ENCODE results near the gene PBXIP1.
"Not testable (repeated sequence)": the region's sequence is repeated elsewhere in the genome, so short reads cannot be mapped to it uniquely, and the experiment has no call there.

PBXIP1 gene

GRCh38 chr1:154935749-154936554, 19.9 kb downstream of the PBXIP1 start:
- DNase-seq, result no peak

GRCh38 chr1:154934358-154934948, 21.4 kb downstream of the PBXIP1 start:
- DNase-seq, result no peak

- DNase-seq, result no peak
Observed at GRCh38 chr1:154931940-154932487, 23.9 kb downstream of the PBXIP1 start.

GRCh38 chr1:154926201-154926600, 29.7 kb downstream of the PBXIP1 start:
- no peak for DNase-seq

- DNase-seq, result no peak
Observed at GRCh38 chr1:154925335-154926170, 30.3 kb downstream of the PBXIP1 start.

GRCh38 chr1:154923695-154924094, 32.2 kb downstream of the PBXIP1 start:
- no peak for DNase-seq

GRCh38 chr1:154913273-154913672, 42.6 kb downstream of the PBXIP1 start:
- no peak for DNase-seq

- DNase-seq, result no peak
Observed at GRCh38 chr1:154912755-154913154, 43.1 kb downstream of the PBXIP1 start.

- no peak for DNase-seq
Observed at GRCh38 chr1:154911691-154912550, 44.0 kb downstream of the PBXIP1 start.

- no peak for DNase-seq
Observed at GRCh38 chr1:154910851-154911250, 45.0 kb downstream of the PBXIP1 start.

- no peak for DNase-seq
Observed at GRCh38 chr1:154908937-154909336, 47.0 kb downstream of the PBXIP1 start.

GRCh38 chr1:154908129-154908528, 47.8 kb downstream of the PBXIP1 start:
- DNase-seq, result not testable (repeated sequence)

- no peak for DNase-seq
Observed at GRCh38 chr1:154906621-154907081, 49.2 kb downstream of the PBXIP1 start.

- DNase-seq, result no peak
Observed at GRCh38 chr1:154902938-154903566, 52.8 kb downstream of the PBXIP1 start.

GRCh38 chr1:154901591-154901990, 54.3 kb downstream of the PBXIP1 start:
- no peak for DNase-seq

- DNase-seq, result no peak
Observed at GRCh38 chr1:154899041-154899440, 56.9 kb downstream of the PBXIP1 start.

GRCh38 chr1:154896771-154897286, 59.1 kb downstream of the PBXIP1 start:
- DNase-seq, result no peak

- no peak for DNase-seq
Observed at GRCh38 chr1:154895798-154896197, 60.1 kb downstream of the PBXIP1 start.
